NCI-H748 (cell line): Measurements from ENCODE around the gene ZNF385B.
A peak's percentile ranks its signal among the peaks of the same experiment; 100 is the strongest.
"Not testable (repeated sequence)": the region's sequence is repeated elsewhere in the genome, so short reads cannot be mapped to it uniquely, and the experiment has no call there.

Experiments
- DNase-seq: peaks from one replicate; lab custom pipeline; 2025; ENCODE audit not compliant: unreplicated experiment; lab: John Stamatoyannopoulos, UW

ZNF385B gene

GRCh38 chr2:179861416-179862067 is at the start of gene ZNF385B:
Gene ZNF385B (minus strand): TSS chr2:179861612.
- DNase-seq: peak; percentile 82

- no peak for DNase-seq
Measured at GRCh38 chr2:179910735-179911113, 49.3 kb upstream of the ZNF385B start.

DNA sequence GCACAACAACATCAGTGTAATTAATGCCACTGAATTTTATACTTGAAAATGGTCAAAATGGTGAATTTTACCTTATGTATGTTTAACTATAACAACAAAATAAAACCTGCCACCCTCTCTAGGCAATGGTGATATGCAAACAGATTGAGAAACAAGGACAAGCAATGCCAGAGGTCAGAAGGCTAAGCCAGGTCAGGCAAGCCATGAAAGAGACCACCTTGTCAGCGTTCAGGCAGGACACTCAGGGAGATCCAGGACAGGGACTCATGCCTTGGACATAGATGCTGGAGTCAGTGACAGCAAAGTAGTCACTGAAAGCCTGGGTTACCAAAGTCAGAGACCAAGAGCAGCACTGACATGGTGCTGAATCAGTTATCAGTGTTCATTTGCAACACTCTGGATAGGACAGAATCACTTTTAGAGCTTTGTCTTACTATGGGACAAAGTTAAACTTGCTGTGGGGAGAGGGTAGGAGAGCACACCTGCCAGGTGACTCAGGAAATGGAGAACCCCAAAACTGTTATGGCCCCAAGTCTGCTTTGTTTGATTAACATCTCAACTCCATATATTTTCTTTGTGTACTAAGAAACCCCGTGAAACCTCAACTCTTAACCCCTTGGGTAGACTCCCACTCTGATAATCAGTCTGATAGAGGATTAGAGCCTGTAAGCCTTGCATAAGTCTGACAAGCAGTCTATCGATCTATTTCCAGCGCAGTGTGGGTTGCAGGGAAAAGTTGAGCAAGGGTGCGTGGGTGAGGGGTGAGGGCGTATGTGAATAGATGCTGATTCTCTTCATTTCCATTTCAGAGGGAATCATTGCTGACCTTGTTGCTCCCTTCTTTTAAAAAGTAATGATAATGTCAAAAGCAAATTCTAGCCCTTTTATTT is 48.7 kb upstream of the ZNF385B start:
- DNase-seq: no peak

- no peak for DNase-seq
Measured at GRCh38 chr2:179900655-179901054, 39.2 kb upstream of the ZNF385B start.

- DNase-seq: no peak
Measured at GRCh38 chr2:179899666-179900065, 38.3 kb upstream of the ZNF385B start.

DNA sequence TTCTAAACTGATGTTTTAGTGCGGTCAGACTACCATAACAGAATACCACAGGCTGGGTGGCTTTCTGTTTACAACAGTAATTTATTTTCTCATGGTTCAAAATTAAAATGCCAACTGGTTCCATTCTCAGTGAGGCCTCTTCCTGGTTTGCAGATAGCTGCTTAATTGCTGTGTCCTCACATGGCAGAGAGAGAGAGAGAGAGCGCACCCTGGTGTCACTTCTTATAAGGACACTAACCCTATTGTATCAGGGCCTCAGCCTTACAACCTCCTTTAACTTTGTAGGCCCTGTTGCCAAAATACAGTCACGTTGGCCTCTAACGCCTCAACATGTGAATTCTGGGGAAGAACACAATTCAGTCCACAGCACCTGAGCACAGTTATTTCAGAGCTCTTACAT is 37.5 kb upstream of the ZNF385B start:
- peak; percentile 70 for DNase-seq

DNA sequence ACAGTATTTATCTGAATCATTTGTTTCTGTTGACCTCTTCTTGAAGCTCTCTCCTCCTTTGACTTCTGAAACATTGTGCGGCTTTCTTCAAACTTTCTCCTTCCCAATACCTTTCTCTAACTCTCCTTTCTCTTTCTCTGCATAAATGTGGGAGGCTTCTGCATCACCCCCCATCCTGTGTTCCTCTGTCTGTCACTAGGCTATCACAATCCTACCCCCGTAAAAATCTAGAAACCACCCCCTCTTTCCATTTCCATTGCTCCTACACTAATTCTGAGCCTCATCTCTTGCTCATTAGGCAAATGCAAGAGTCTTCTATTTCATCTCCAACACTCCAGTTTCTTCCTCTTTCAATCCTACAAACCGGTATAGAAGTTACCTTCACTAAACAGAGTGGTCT is 32.2 kb upstream of the ZNF385B start:
- DNase-seq: no peak

DNA sequence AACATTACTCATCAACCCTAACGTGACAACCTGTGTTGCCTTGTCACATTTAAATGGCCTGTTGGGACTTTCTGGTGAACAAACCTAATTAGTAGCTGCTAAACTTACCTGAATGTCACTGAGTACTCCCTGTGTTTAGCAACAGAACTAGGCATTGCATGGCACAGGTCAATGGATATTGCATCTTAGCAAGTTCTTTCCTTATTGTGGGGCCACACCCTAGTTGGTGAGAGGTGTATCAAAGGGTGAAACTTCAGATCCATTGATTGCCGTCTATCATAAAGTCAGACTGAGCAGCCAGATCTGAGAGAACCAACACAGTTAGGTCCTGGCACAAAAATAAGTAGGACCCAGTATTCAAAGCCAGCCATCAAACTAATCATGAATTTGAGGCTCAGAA is 29.8 kb upstream of the ZNF385B start:
- DNase-seq: no peak

GRCh38 chr2:179890666-179891065 is 29.3 kb upstream of the ZNF385B start:
- no peak for DNase-seq

- not testable (repeated sequence) for DNase-seq
Measured at GRCh38 chr2:179888642-179889041, 27.2 kb upstream of the ZNF385B start.

DNA sequence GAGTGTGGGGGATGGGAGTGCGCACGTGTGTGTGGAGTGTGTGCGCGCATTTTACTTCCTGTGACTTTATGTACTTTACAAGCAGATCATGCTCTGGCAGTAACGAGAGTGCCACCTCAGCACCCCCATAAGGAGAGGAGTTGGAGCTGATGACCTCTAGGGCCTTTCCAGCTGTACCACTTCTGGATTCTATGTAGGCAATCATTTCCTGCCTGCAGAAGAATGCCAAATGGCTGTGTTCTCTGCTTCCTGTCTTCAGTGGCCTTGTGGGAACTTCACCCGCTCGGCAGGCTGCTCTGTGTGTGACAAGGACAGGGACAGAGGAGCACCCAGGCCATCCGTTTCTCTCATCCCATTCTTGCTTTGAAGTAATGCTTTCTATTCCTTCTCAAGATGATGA is 22.8 kb upstream of the ZNF385B start:
- DNase-seq: no peak

DNA sequence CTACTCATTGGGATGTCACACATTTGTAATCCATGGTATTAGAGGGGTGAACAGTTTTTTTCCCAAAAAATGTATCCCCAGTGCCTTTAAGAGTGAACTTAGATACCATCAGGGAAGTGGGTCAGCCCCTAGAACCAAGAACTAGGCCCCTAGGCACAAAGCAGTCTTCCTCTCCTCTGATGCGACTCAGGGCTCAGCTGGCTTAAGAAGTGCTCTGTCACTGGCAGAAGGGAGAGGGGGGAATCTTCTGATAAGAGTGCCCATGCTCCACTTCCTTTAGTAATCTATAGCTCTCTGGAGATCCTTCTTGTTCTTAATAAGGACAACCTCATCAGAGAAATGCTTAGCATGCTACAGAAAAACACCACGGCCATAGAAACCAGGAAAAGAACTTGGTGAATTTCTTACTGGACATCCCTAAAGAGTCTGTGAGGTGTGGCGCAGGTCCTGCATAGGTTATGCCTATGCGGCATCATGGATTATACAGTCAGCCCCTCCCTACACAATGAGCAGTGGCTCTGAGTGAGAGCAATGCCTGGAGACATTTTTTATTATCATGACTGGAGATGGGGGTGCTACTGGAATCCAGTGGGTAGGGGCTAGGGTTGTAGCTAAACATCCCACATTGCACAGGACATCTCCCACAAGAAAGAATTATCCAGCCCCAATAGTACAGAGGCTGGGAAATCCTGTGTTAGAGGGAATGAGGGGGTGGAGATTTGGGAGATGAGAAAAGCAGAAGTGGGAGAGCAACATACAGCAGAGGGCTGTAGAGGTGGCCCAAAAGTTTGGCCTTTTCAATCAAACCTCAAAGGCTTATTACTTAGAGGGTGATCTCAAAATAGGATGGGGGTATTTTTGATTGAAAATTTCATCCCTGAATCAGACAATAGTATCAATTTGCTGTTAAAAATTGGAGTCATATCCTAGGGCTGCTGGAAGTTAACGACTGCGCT is 21.7 kb upstream of the ZNF385B start:
- DNase-seq: no peak

DNA sequence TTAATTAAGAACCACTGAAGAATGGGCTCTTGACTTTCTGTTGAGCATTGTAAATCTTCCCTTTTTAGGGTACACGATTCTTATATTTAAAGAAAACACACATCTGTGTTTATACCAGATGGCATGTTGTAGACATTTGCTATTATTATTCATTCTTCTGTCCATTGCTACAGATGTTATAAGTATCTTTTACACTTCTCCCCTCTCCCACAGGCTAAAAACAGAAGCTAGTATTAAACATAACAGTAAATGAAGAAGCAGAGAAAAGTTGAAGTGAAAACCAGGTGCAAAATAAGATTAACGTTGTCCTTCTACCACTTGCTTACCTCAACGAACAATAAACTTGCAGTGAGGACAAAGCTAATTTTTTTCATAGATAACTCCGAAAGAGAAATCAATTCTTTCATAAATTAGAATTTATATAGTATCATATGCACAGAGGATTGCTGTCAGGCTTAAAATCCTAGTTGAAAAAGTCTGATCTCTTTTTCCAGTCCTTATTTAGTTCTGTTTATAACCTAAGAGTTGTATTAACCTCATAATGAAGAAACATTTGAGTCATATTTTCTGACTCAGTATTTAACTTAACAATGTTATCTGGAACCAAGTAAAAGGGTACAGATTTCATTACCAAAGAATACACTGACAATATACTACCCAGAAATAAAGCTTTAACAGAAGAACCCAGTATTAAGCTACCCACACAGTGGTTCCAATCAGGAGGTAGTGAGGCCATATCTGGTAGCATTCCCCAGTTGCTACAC is 16.4 kb upstream of the ZNF385B start:
- DNase-seq: no peak

GRCh38 chr2:179876266-179876665 is 14.9 kb upstream of the ZNF385B start:
- DNase-seq: peak; percentile 15

GRCh38 chr2:179875864-179876263 is 14.5 kb upstream of the ZNF385B start:
- no peak for DNase-seq

DNA sequence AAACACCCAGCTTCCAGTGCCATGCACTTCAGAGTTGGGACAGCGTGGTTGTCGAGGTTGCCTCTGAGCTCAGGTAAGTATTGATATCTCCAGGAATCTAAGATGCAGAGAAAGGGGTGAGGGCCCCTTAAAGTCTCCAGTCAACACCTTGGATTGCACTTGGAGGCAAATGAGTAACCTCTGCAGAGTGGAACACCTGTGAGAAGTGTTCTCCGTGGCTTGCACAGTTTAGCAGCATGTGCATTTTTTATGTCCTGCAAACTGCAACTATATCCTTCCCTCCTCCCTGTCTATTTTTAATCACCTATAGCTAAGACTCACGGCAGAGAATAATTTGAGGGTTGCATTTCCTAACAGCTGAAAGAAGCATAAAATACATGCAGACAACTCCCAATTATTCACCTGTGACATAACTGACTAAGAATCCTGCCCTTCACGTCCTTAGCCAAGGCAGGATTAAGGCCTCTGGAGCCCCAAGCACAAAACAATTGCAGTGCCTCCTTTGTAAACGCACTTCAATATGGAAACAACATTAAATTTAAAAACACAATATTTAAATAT is 1.6 kb upstream of the ZNF385B start:
- DNase-seq: no peak

DNA sequence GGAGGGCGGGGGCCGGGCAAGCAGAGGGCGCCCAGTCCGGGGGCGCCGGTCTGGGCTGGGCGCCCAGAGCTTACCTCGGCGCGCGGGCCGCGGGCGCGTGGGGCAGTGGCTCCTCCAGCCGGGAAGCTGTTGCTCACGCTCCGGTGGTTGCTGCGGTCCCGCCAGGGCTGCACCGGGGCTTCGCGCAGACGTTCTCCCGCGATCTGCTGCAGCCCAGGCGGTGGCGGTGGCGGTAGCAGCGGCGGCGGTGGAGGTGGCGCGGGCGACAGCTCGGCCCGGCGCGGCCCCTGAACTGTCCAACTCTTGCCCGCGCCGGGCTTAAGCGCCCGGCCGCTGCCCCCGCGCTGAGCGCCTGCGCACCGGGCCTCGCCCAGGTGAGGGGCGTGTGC is 391 bp downstream of the ZNF385B start:
- no peak for DNase-seq

DNA sequence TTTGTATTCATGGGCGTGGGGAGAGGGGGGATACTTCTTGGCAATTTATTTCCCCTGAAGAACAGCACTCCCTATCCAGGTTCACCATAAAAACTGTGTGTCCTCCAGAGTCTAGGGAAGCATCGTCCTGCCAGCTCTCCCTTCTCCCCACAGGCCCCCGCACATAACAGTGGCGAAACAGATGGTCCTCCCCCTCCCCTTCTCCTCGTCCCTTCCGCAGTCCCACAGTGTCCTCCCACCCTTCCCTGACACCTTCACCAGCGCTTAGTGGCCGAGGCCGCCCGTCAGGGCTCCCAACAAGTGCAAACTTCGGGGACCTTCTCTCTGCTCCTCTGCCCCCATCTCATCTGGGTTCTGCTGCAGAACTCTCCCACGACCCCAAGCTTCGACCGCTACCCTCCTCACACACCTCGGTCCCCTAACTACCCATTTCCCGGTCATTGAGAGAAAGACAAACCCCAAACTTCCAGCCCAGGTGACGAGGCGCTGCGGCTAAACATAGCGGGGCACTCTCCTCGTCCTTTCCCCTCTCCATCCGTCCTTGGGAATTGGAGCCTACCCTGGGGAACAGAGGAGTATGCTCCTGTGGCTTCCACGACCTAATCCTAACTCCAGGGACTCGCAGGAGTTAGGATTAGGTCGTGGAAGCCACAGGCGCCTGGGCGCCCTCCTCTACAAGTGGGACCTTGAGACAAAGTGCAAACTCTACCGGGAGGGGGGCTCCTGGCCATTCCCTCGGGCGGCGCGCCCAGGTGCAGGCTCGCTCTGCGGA is 971 bp downstream of the ZNF385B start:
- peak; percentile 66 for DNase-seq

- no peak for DNase-seq
Measured at GRCh38 chr2:179859523-179859922, 1.9 kb downstream of the ZNF385B start.

DNA sequence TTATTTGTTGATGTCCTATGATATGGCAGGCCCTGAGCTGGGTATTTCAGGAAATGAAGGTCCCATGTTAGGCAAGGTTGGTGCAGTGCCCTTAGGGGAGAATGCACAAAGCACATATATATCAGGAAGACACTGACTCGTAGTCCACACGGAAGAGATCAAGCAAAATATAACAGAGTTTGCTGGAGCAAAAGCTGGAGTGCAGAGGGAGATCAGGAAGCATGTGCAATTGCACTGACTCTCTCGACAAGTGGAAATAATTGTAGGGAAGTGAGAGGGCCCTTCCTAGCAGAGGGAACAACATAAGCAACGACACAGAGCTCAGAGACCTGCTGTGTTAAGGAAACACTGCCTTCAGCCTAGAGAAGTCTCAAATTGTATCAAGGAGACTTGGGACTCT is 4.2 kb downstream of the ZNF385B start:
- no peak for DNase-seq
